GM15510 (cell line): Measurements from ENCODE around the gene ZBTB24.

ENCODE experiments used
- POLR2A ChIP-seq: IDR thresholded peaks from 3 replicates; pipeline ENCODE4 v1.6.1; 2011; ENCODE audit warnings: borderline replicate concordance; ENCODE audit not compliant: insufficient read length; ENCODE audit errors: extremely low read depth

The ZBTB24 gene

GRCh38 chr6:109453156-109453555 is 29.9 kb downstream of the ZBTB24 start:
- no peak for TF ChIP-seq POLR2A

- no peak for TF ChIP-seq POLR2A
These were observed 30.8 kb downstream of the ZBTB24 start for GRCh38 chr6:109452181-109452580.

GRCh38 chr6:109451376-109451775 is 31.6 kb downstream of the ZBTB24 start:
- TF ChIP-seq POLR2A, result no peak

GRCh38 chr6:109450801-109451200 is 32.2 kb downstream of the ZBTB24 start:
- no peak for TF ChIP-seq POLR2A

- TF ChIP-seq POLR2A, result no peak
These were observed 33.0 kb downstream of the ZBTB24 start for GRCh38 chr6:109449795-109450673.

- peak; percentile 10 for TF ChIP-seq POLR2A
These were observed 33.8 kb downstream of the ZBTB24 start for GRCh38 chr6:109449064-109449794.

GRCh38 chr6:109448615-109449014 is 34.4 kb downstream of the ZBTB24 start:
- no peak for TF ChIP-seq POLR2A

GRCh38 chr6:109447878-109448555 is 35.0 kb downstream of the ZBTB24 start:
- TF ChIP-seq POLR2A, result peak; percentile 17

GRCh38 chr6:109447087-109447486 is 35.9 kb downstream of the ZBTB24 start:
- TF ChIP-seq POLR2A, result no peak

- no peak for TF ChIP-seq POLR2A
These were observed 36.5 kb downstream of the ZBTB24 start for GRCh38 chr6:109446541-109446940.

GRCh38 chr6:109446072-109446471 is 36.9 kb downstream of the ZBTB24 start:
- no peak for TF ChIP-seq POLR2A

GRCh38 chr6:109445382-109445781 is 37.6 kb downstream of the ZBTB24 start:
- no peak for TF ChIP-seq POLR2A

- TF ChIP-seq POLR2A, result no peak
These were observed 39.5 kb downstream of the ZBTB24 start for GRCh38 chr6:109443425-109443950.

- no peak for TF ChIP-seq POLR2A
These were observed 40.6 kb downstream of the ZBTB24 start for GRCh38 chr6:109442393-109442924.
